OCI-LY7 (cell line): ENCODE data around the gene INTS14. TPM values are rescaled to one million over a fixed set of nuclear protein-coding genes. Genes with fewer than 3 reads are reported as not detected.

ENCODE experiments used
- BruUV-seq: library from RNA; stranded (reverse); fragments of 400-500 nt; replicated peaks from 2 replicates; lab custom pipeline; 2021; lab: Mats Ljungman, UMichigan
- CTCF ChIA-PET: fragments of 300-600 bp; sonication (Branson Sonifier 250); formaldehyde crosslinking; loops from one replicate; lab custom pipeline; 2022; ENCODE audit warnings: antibody characterized with exemption; ENCODE audit not compliant: unreplicated experiment; lab: Charles Lee
- POLR2A ChIA-PET: fragments of 300-600 bp; sonication (Branson Sonifier 250); formaldehyde crosslinking; loops from one replicate; lab custom pipeline; 2022; ENCODE audit warnings: antibody characterized with exemption; lab: Charles Lee
- DNase-seq: peaks from one replicate; pipeline ENCODE4 v3.0.0-alpha.2; 2015; ENCODE audit warnings: low spot score
- H2AFZ ChIP-seq: fragments of 200-600 bp; sonication (generic), shearing (Covaris generic); 2 replicates; pipeline ENCODE4 v1.6.1; 2014; ENCODE audit warnings: mild to moderate bottlenecking, antibody characterized with exemption, low read length, moderate library complexity
- H3K27ac ChIP-seq: fragments of 200-600 bp; sonication (generic); 2 replicates; pipeline ENCODE4 v1.5.1; 2014; ENCODE audit warnings: mixed run types, low read depth, mild to moderate bottlenecking, moderate library complexity, low read length, inconsistent platforms; ENCODE audit not compliant: poor library complexity, severe bottlenecking
- H3K36me3 ChIP-seq: fragments of 200-600 bp; sonication (generic); 2 replicates; pipeline ENCODE4 v1.6.1; 2014; ENCODE audit warnings: mild to moderate bottlenecking, antibody characterized with exemption, low read length, moderate library complexity, mixed read lengths; ENCODE audit not compliant: insufficient read depth
- H3K4me1 ChIP-seq: fragments of 200-600 bp; sonication (generic); 2 replicates; pipeline ENCODE4 v1.5.1; 2014; ENCODE audit warnings: mild to moderate bottlenecking, low read length; ENCODE audit not compliant: insufficient read depth, poor library complexity, severe bottlenecking
- H3K4me2 ChIP-seq: fragments of 200-600 bp; sonication (generic); 2 replicates; pipeline ENCODE4 v1.6.1; 2014; ENCODE audit warnings: mild to moderate bottlenecking, low read length
- H3K4me3 ChIP-seq: fragments of 200-600 bp; sonication (generic); 2 replicates; pipeline ENCODE4 v1.5.1; 2014; ENCODE audit warnings: mild to moderate bottlenecking, low read depth, low read length; ENCODE audit not compliant: poor library complexity, severe bottlenecking
- H3K79me2 ChIP-seq: fragments of 200-600 bp; sonication (generic); 2 replicates; pipeline ENCODE4 v1.6.1; 2016; ENCODE audit warnings: low read depth, mild to moderate bottlenecking, low read length, moderate library complexity, mixed read lengths; ENCODE audit not compliant: insufficient read depth
- H3K9me2 ChIP-seq: fragments of 200-600 bp; sonication (generic); 2 replicates; pipeline ENCODE4 v1.6.1; 2016; ENCODE audit warnings: mild to moderate bottlenecking, low read length, mixed read lengths; ENCODE audit not compliant: insufficient read depth
- H3K9me3 ChIP-seq: fragments of 200-600 bp; sonication (generic); 2 replicates; pipeline ENCODE4 v1.6.1; 2014; ENCODE audit warnings: mild to moderate bottlenecking, mixed run types, low read length, mixed read lengths
- H4K20me1 ChIP-seq: fragments of 200-600 bp; sonication (generic); 2 replicates; pipeline ENCODE4 v1.6.1; 2014; ENCODE audit warnings: mild to moderate bottlenecking, antibody characterized with exemption, low read length, moderate library complexity, mixed read lengths; ENCODE audit not compliant: insufficient read depth
- EZH2phosphoT487 ChIP-seq: fragments of 200-600 bp; sonication (generic); IDR thresholded peaks from 2 replicates; pipeline ENCODE4 v1.6.1; 2018; ENCODE audit warnings: low read depth, borderline replicate concordance, mild to moderate bottlenecking, mixed run types, antibody characterized with exemption, low read length, moderate library complexity, mixed read lengths
- intact Hi-C: fragments of 100-400 bp; cut with micrococcal nuclease; formaldehyde crosslinking; loops from one replicate; pipeline ENCODE4 v1.10.0; 2022; ENCODE audit not compliant: unreplicated experiment
- total RNA-seq, 2 experiments: library from RNA; depleted of rRNA in 1 of 2; stranded (reverse); fragments of >200 nt in 1 of 2; shearing (Covaris generic) in 1 of 2; gene quantifications; 2 replicates each; pipeline ENCODE4 v1.2.3, GENCODE V29; 2014 to 2022
- TF ChIP-seq, protein P1 (sequence below): fragments of 200-600 bp; sonication (generic); conservative IDR thresholded peaks from 2 replicates; pipeline ENCODE4 v1.5.1; 2014; ENCODE audit warnings: mild to moderate bottlenecking, antibody characterized with exemption, low read length, moderate library complexity, mixed read lengths

The INTS14 gene
- total RNA-seq, 2 experiments from 2014 or later, result 45.8 to 46.7 TPM

DNA sequence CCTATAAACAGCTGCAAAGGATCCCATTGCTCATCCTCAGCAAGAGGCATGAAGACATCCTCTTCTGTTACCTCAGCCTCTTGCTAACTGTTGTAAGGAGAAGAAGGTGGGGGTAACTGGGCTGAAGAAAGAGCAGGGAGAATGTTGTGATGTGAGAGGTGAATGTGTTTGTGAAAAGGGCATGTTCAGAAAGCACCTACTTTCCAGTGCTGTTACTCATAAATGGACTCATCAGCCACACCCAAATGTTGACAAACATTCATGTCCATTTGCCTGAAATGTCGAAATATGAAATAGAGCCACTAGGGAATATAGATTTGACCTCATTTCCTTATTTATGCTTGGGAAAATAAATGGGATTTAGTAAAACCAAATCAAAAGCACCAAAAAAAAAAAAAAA, 23.4 kb upstream of the INTS14 start:
- BruUV-seq, result no TSS peak

GRCh38 chr15:65633752-65634151, 22.8 kb upstream of the INTS14 start:
- Histone ChIP-seq H3K36me3 (no peaks in the 10 kb centered on the region), H3K79me2 (no peaks in the 10 kb centered on the region), H4K20me1 (no peaks in the 10 kb centered on the region), H3K27ac (no peak overlapping the region), H3K4me3 (no peak overlapping the region), H2AFZ (no peak overlapping the region), H3K4me1 (peaks cover 19% of the 10 kb centered on the region), H3K9me3 (no peaks in the 10 kb centered on the region), H3K9me2 (no peaks in the 10 kb centered on the region), H3K4me2 (no peak overlapping the region)
- no TSS peak for BruUV-seq
- intact Hi-C loops, result no loop called here
- ChIA-PET POLR2A (interaction anchor here (1.2 kb wide), 1 partner anchor 235 kb away, joined by 4 read pairs; the partner anchor contains the start of gene RAB11A), CTCF (no interaction called here)
- no peak for DNase-seq
- TF ChIP-seq EZH2phosphoT487, result no peak
- TF ChIP-seq, protein P1, sequence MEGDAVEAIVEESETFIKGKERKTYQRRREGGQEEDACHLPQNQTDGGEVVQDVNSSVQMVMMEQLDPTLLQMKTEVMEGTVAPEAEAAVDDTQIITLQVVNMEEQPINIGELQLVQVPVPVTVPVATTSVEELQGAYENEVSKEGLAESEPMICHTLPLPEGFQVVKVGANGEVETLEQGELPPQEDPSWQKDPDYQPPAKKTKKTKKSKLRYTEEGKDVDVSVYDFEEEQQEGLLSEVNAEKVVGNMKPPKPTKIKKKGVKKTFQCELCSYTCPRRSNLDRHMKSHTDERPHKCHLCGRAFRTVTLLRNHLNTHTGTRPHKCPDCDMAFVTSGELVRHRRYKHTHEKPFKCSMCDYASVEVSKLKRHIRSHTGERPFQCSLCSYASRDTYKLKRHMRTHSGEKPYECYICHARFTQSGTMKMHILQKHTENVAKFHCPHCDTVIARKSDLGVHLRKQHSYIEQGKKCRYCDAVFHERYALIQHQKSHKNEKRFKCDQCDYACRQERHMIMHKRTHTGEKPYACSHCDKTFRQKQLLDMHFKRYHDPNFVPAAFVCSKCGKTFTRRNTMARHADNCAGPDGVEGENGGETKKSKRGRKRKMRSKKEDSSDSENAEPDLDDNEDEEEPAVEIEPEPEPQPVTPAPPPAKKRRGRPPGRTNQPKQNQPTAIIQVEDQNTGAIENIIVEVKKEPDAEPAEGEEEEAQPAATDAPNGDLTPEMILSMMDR, result no peak

More for the DNA sequence above, 23.4 kb upstream of the INTS14 start:
- Histone ChIP-seq H3K36me3 (no peaks in the 10 kb centered on the region), H3K4me2 (no peak overlapping the region), H3K27ac (no peak overlapping the region), H2AFZ (no peak overlapping the region), H3K4me1 (peaks cover 25% of the 10 kb centered on the region), H3K4me3 (no peak overlapping the region), H4K20me1 (no peaks in the 10 kb centered on the region), H3K9me2 (no peaks in the 10 kb centered on the region), H3K79me2 (no peaks in the 10 kb centered on the region), H3K9me3 (no peaks in the 10 kb centered on the region)
- TF ChIP-seq EZH2phosphoT487, result no peak
- TF ChIP-seq, protein P1, result no peak
- intact Hi-C loops, result no loop called here
- CTCF ChIA-PET, result no interaction called here
- DNase-seq, result no peak
- POLR2A ChIA-PET, result no interaction called here

- ChIA-PET POLR2A (interaction anchor here (0.7 to 1.2 kb wide), 2 partner anchors 236 to 483 kb away, joined by 4 read pairs; partner anchors contain the start of gene RAB11A), CTCF (interaction anchor here (0.7 kb wide), 1 partner anchor 22 kb away, joined by 4 read pairs; the partner anchor contains the start of gene INTS14)
- Histone ChIP-seq H4K20me1 (no peaks in the 10 kb centered on the region), H3K9me3 (no peaks in the 10 kb centered on the region), H3K27ac (no peak overlapping the region), H3K79me2 (no peaks in the 10 kb centered on the region), H2AFZ (no peak overlapping the region), H3K9me2 (no peaks in the 10 kb centered on the region), H3K4me2 (no peak overlapping the region), H3K4me1 (peaks cover 12% of the 10 kb centered on the region), H3K36me3 (no peaks in the 10 kb centered on the region), H3K4me3 (no peak overlapping the region)
- intact Hi-C loops, result no loop called here
- BruUV-seq, result no TSS peak
- TF ChIP-seq, protein P1, result no peak
- TF ChIP-seq EZH2phosphoT487, result no peak
- no peak for DNase-seq
These were observed 21.9 kb upstream of the INTS14 start for GRCh38 chr15:65632780-65633375.
